ENCODE measurements around the gene MAPKAP1.

DNA sequence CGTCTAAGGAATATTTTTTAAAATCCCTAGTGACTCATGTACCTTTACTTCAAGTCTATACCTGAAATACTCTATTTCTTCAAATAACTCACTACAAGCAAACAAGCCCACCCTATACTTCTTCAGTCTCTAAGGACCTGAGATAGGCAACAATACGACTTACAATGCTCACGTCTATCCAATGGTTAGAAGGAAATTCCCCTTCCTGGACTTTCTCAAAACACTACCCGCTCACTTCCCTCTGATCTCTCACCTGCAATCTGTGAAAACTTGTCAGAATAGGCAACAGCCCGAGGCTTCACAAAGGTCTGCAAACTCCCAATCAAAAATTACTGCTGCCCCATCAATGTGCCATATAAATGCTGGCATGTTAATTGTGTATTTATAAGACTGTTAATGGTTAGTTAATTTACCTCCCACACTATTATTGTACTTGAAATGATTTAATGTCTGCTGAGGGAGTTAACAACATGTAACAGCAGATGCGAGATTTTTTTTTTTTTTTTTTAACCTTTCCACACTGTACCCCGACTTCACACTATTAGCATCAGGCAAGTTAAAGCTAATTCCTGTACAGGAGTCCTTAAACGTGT lies 27.3 kb downstream of the MAPKAP1 start:
- TF ChIP-seq, protein P1, sequence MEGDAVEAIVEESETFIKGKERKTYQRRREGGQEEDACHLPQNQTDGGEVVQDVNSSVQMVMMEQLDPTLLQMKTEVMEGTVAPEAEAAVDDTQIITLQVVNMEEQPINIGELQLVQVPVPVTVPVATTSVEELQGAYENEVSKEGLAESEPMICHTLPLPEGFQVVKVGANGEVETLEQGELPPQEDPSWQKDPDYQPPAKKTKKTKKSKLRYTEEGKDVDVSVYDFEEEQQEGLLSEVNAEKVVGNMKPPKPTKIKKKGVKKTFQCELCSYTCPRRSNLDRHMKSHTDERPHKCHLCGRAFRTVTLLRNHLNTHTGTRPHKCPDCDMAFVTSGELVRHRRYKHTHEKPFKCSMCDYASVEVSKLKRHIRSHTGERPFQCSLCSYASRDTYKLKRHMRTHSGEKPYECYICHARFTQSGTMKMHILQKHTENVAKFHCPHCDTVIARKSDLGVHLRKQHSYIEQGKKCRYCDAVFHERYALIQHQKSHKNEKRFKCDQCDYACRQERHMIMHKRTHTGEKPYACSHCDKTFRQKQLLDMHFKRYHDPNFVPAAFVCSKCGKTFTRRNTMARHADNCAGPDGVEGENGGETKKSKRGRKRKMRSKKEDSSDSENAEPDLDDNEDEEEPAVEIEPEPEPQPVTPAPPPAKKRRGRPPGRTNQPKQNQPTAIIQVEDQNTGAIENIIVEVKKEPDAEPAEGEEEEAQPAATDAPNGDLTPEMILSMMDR (IDR thresholded peaks at IDR 0.05; ENCODE audit: borderline replicate concordance, extremely low read depth, low read length, poor library complexity, severe bottlenecking): no peak
- TF ChIP-seq EZH2 (IDR thresholded peaks at IDR 0.05; ENCODE audit: borderline replicate concordance, low read depth, low read length, severe bottlenecking): no peak

Data from DND-41 (cell line).